NB4 (cell line): ENCODE results near the gene HSPB1.

Experiments used
- MAX ChIP-seq: IDR thresholded peaks from 2 replicates; pipeline ENCODE4 v1.6.1; 2011; ENCODE audit warnings: low read depth, low read length
- POLR2A ChIP-seq: IDR thresholded peaks from 2 replicates; pipeline ENCODE4 v1.6.1; 2011; ENCODE audit warnings: mild to moderate bottlenecking; ENCODE audit not compliant: insufficient read length; ENCODE audit errors: extremely low read depth

GRCh38 chr7:76304888-76305375 lies 2.5 kb downstream of the HSPB1 start:
- TF ChIP-seq MAX (no peak), POLR2A (no peak)
